GM18861 (cell line): ENCODE data around the gene SPON2.
"Not testable (repeated sequence)": the region's sequence is repeated elsewhere in the genome, so short reads cannot be mapped to it uniquely, and the experiment has no call there.

ENCODE experiments used
- ATAC-seq: cut with Tn5 transposase; IDR thresholded peaks from one replicate; pipeline ENCODE4 v1.9.1; 2021; ENCODE audit not compliant: unreplicated experiment

The SPON2 gene

DNA sequence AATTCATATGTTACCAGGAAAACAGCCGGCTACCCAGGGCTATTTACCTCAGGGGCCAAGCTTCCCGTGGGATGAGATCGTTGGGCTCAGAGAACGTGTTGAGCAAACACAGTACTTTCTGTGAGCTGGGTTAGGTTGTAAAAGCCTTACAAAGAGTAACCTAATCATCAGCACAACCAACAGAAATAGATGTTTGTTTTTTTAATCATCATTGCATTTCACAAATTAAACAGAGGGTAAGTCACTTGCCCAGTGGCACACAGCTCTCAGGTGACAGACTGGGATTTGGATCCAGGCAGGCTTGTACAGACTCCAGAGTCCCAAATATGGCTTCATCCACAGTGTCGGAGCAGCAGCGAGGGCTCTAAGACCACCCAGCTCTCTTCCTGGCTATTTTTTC is 20.1 kb downstream of the SPON2 start:
- no peak for ATAC-seq

DNA sequence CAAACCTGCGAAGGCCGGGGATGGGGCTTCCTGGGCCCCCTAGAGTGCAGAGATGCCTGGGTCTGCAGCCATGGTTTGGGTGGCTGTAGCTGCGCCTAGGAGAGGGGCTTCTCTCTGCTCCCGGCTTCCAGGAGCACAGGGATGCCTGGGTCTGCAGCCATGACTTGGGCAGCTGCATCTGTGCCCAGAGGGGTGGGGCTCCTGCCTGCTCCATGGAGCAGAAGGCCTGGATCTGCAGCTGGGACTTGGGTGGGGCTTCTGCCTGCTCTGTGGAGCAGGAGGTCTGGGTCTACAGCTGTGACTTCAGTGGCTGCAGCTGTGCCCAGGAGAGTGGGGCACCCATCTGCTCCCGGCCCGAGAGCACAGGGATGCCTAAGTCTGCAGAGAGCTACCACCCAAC is 20.8 kb downstream of the SPON2 start:
- no peak for ATAC-seq

DNA sequence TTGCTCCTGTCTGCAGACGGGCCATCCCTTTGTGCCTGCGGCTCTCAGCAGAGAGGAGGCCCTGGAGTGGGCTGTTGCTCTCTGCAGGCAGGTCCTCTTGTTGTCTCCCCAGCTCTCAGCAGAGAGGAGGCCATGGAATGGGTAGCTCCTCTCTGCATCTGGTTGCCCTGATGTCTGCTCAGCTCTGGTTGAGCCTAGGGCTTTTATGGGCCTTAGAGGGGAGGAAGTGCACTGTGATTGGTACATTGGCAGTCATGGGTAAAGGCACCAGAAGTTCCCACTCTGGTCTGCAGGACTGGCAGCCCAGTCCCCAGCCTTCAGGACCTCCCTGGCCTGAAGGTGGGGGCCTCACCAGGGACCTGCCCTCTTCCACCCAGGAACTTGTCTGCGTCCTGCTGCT is 21.5 kb downstream of the SPON2 start:
- ATAC-seq, result no peak

DNA sequence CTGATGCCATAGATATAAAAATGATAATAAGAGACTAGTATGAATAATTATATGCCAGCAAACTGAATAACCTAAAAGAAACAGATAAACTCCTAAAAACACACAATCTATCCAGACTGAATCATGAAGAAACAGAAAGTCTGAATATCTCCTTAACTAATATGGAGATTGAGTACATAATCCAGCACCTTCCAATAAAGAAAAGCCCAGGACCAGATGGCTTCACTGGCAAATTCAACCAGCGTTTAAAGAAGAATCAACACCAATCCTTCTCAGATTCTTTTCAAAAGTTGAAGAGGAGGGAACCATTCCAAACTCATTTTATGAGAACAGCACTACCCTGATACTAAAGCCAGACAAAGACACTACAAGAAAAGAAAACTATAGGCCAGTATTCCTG is 32.5 kb downstream of the SPON2 start:
- ATAC-seq, result no peak

DNA sequence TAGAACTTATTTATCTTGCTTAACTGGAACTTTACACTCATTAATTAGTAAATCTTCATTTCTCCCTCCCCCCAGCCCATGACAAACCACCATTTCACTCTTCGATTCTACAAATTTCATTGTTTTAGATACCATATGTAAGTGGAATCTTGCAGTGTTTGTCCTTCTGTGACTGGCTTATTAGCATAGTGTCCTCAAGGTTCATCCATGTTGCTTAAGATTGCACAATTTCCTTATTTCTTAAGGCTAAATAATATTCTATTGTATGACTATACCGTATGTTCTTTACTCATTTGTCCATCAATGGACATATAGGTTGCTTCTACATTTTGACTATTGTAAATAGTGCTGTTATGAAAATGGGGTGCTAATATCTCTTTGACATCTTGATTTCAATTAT is 34.5 kb downstream of the SPON2 start:
- no peak for ATAC-seq

DNA sequence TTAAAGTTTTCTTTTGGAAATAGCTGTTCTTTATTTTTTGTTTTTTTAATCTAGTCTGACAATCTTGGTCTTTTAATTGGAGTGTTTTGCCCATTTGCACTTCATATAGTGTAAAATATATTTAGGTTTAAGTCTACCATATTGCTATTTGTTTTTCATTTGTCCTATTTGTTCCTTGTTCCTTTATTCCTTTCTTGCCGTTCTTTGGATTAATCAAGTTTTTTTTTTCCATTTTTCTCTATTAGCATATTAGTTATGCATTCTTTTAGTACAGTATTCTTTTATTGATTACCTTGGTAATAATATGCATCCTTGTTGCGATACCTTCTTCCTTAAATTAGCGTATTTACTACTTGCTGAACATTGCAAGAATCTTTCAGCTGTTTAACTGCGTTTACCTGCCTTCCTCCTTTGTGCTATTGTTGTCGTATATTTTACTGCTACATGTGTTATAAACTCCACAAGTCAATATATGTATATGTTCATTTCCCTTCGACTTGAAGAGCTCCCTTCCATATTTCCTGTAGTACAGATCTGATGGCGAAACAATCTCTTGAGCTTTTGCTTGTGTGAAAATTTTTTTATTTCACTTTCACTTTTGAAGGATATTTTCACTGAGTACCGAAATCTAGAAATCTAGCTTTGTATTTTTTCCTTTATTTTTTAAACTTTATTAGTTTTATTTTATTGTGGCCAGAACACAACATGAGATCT is 35.2 kb downstream of the SPON2 start:
- ATAC-seq, result no peak

DNA sequence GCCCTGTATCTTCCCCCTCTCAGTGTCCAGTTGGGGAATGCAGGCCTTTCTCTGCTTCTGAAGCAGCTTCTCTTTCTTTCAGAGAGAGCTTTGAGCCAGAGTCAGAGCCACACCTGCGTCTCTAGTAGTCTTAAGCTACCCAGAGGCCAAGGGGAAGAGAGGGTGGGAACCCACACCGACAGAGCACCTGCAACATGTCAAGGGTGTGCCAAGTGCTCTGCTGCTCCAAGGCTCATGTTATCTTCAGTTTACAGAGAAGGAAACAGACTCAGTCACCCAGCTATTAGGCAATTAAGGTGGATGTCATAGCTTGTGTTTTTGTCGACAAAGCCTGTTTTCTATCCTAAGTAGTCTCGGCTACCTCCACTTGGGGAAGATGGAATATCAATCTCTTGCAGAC is 36.3 kb downstream of the SPON2 start:
- no peak for ATAC-seq

DNA sequence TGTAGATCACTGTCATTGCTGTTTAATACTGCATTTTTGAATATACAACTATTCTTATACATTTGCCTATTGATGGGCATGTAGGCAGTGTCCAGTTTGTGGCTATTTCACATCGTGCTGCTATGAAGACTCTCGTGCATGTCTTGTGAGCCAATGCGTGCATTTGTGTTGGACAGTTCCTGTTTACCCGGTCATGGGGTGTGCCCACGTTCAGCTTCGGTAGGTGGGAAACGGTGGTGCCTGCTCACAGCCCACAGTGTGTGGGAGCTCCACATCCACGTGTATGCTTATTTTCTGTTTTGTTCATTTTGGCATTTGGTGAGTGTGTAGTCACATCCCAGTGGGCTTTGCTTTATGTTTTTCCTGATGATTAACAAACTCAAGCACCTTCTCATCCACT is 39.4 kb downstream of the SPON2 start:
- no peak for ATAC-seq

DNA sequence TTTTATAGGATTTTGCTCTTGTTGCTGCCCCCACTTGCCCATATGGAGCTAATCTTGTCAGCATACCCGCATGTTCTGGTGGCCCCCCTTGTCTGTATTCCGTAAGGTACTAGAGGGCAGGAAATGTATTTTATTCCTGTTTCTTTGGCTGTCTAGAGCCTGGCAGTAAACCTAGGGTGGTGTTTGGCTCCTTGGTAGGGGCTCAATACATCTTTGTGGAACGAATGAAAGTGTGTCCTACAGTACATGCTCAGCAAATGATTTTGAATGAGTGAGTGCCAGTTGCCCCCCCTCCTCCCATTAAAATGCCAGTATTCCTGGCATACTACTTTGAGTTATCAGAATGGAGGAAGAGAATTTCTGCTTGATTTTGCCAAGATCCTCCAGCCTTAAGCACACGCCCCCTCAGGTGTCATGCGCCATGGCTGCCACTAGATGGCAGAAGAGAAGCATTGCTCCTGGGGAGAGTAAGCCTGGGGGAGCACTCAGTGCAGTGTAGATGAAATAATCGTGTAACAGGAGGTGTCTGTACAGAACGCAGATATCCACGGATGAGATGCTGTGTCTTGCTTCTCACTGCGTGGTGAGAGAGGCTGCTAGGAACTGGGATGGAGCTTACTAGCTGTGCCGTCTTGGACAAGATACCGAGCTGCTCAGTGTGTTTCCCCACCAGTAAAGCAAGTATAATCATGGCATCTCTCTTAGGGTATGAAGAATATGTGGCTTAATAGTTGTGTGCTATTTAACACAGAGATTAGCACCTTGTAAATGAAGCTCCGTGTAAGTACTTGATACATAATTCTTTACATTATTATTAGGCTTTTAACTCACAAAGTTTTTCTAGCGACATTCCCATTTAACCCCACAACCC is 41.8 kb downstream of the SPON2 start:
- ATAC-seq, result peak; percentile 69

DNA sequence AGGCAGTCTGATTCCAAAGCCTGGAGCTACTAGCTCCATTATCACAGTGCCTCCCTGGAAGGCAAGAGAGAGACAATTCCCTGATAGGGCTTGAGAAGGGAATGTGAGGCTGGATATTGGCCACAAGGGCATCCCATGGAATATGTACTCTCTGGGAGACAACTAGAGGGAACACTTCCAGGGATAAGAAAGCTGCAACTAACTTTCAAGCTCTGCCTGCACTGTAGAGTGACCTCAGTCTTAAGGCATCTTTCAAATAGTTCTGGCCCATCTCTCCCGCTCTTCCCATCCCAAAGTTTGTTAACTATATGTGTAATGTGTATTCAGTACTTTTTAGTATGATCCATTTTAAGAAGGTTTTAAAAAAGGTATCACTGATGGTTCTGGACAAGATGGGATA is 45.9 kb downstream of the SPON2 start:
- ATAC-seq, result no peak

DNA sequence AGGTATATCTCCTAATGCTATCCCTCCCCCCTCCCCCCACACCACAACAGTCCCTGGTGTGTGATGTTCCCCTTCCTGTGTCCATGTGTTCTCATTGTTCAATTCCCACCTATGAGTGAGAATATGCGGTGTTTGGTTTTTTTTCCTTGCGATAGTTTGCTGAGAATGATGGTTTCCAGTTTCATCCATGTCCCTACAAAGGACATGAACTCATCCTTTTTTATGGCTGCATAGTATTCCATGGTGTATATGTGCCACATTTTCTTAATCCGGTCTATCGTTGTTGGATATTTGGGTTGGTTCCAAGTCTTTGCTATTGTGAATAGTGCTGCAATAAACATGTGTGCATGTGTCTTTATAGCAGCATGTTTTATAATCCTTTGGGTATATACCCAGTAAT is 46.9 kb downstream of the SPON2 start:
- ATAC-seq, result not testable (repeated sequence)

DNA sequence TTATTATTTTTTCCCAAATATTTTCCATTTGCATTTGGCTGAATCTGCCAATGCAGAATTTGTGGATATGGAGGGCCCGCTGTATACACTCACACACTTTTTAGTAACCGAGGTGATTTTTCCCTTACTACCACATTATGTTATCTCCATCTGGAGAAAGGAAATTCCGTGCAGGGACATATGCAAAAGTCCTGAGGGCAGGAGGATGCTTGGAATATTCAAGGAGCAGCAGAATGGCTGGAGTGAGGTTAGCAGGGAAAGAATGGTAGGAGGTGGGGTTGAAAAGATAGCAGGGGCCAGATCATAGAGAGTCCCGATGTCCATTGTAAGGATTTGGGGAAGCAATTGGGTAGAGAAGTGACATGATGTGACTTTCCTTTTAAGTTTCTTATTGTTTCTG is 47.6 kb downstream of the SPON2 start:
- no peak for ATAC-seq

DNA sequence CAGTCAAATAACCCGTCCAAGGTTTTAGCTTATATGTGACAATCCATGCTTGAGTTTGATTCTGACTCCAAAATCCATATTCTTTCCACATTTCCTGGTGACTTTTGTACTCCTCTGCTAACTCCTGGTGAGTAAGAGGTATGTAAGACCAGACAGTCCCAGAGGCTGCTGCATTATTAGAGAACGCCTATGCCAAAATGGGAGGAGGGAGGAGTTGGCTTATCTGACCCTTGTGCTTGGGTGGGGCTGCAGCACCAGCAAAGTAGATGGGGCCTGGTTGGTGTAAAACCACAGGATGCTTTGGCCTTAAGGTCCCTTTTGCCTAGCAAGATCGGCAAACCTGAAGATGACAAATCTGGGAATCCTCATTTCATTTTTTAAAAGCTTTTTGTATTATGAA is 49.9 kb downstream of the SPON2 start:
- no peak for ATAC-seq
